ENCODE data around the gene AIM2. TPM values are rescaled to one million over a fixed set of nuclear protein-coding genes. Genes with fewer than 3 reads are reported as not detected.
"Not testable (repeated sequence)": the region's sequence is repeated elsewhere in the genome, so short reads cannot be mapped to it uniquely, and the experiment has no call there.

AIM2 gene
- total RNA-seq, 6 donors from 2014 or later: 0.80 to 5.5 (median 2.7) TPM; not detected in 1

GRCh38 chr1:159058751-159059150, 17.8 kb downstream of the AIM2 start:
- DNase-seq (peak in 1 of 2 donors; percentile 1), ATAC-seq (ENCODE audit: low FRiP score in 2 of 2) (peak in 1 of 2 donors; percentile 26)
- peaks cover 0 to 32% (median 20%) of the 10 kb centered on the region in 4 donors for H3K36me3 ChIP-seq
- no peak for TF ChIP-seq POLR2AphosphoS5 (IDR thresholded peaks at IDR 0.05)
- TF ChIP-seq CTCF (IDR thresholded peaks at IDR 0.05): no peak
- TF ChIP-seq POLR2A (IDR thresholded peaks at IDR 0.05): no peak
- WGBS, 2 donors: 89 to 91% methylated on average over 7 of the region's 7 CpGs
- no peaks in the 10 kb centered on the region for H3K9me3 ChIP-seq
- no peaks in the 10 kb centered on the region for H3K27me3 ChIP-seq
- no peak overlapping the region for H3K4me3 ChIP-seq
- H3K27ac ChIP-seq: no peak overlapping the region
- H3K4me1 ChIP-seq: peaks cover 0 to 10% (median 3%) of the 10 kb centered on the region in 4 donors

- H3K9me3 ChIP-seq: no peaks in the 10 kb centered on the region
- peaks cover 0 to 10% (median 8%) of the 10 kb centered on the region in 4 donors for H3K4me1 ChIP-seq
- no peak for ATAC-seq (ENCODE audit: low FRiP score in 2 of 2)
- no peak for TF ChIP-seq POLR2AphosphoS5 (IDR thresholded peaks at IDR 0.05)
- TF ChIP-seq EP300 (IDR thresholded peaks at IDR 0.05): no peak
- no peak for TF ChIP-seq POLR2A (IDR thresholded peaks at IDR 0.05)
- no peak for TF ChIP-seq CTCF (IDR thresholded peaks at IDR 0.05)
- H3K27ac ChIP-seq: no peak overlapping the region
- H3K27me3 ChIP-seq: no peaks in the 10 kb centered on the region
- DNase-seq: no peak
- 75 to 83% methylated on average over 6 to 7 of the region's 7 CpGs for WGBS, 2 donors
- peaks cover 11 to 58% (median 42%) of the 10 kb centered on the region in 4 donors for H3K36me3 ChIP-seq
- H3K4me3 ChIP-seq: no peak overlapping the region
Measured at GRCh38 chr1:159056069-159056698, 20.4 kb downstream of the AIM2 start.

- Histone ChIP-seq H3K27ac (no peak overlapping the region), H3K4me3 (no peak overlapping the region), H3K36me3 (peaks cover 15 to 68% (median 50%) of the 10 kb centered on the region in 4 donors), H3K4me1 (peaks cover 0 to 10% (median 8%) of the 10 kb centered on the region in 4 donors), H3K27me3 (no peaks in the 10 kb centered on the region), H3K9me3 (no peaks in the 10 kb centered on the region)
- DNase-seq: no peak
- TF ChIP-seq POLR2AphosphoS5 (IDR thresholded peaks at IDR 0.05) (no peak), EP300 (IDR thresholded peaks at IDR 0.05) (no peak)
- 67 to 73% methylated on average over 5 of the region's 5 CpGs for WGBS, 2 donors
- peak in 1 of 2 donors; percentile 10 for ATAC-seq (ENCODE audit: low FRiP score in 2 of 2)
Measured at GRCh38 chr1:159055181-159055641, 21.4 kb downstream of the AIM2 start.

- Histone ChIP-seq H3K9me3 (no peaks in the 10 kb centered on the region), H3K4me3 (no peak overlapping the region), H3K36me3 (peaks cover 20 to 76% (median 51%) of the 10 kb centered on the region in 4 donors), H3K4me1 (peaks cover 0 to 10% (median 8%) of the 10 kb centered on the region in 4 donors), H3K27me3 (no peaks in the 10 kb centered on the region), H3K27ac (no peak overlapping the region)
- peak in 1 of 2 donors; percentile 19 for ATAC-seq (ENCODE audit: low FRiP score in 2 of 2)
- no peak for TF ChIP-seq CTCF (IDR thresholded peaks at IDR 0.05)
- TF ChIP-seq EP300 (IDR thresholded peaks at IDR 0.05): no peak
- no peak for TF ChIP-seq POLR2AphosphoS5 (IDR thresholded peaks at IDR 0.05)
- TF ChIP-seq POLR2A (IDR thresholded peaks at IDR 0.05): no peak
- DNase-seq: no peak
- WGBS, 2 donors: 58 to 62% methylated on average over 2 of the region's 2 CpGs
Measured at GRCh38 chr1:159054427-159054826, 22.1 kb downstream of the AIM2 start.

- Histone ChIP-seq H3K4me1 (peaks cover 0 to 10% (median 8%) of the 10 kb centered on the region in 4 donors), H3K9me3 (no peaks in the 10 kb centered on the region), H3K27me3 (no peaks in the 10 kb centered on the region), H3K36me3 (peaks cover 25 to 93% (median 53%) of the 10 kb centered on the region in 4 donors), H3K4me3 (no peak overlapping the region), H3K27ac (no peak overlapping the region)
- DNase-seq: no peak
- TF ChIP-seq POLR2A (IDR thresholded peaks at IDR 0.05) (no peak), EP300 (IDR thresholded peaks at IDR 0.05) (no peak), POLR2AphosphoS5 (IDR thresholded peaks at IDR 0.05) (no peak), CTCF (IDR thresholded peaks at IDR 0.05) (no peak)
- ATAC-seq (ENCODE audit: low FRiP score in 2 of 2): no peak
- WGBS, 2 donors: 97 to 98% methylated on average over 2 of the region's 2 CpGs
Measured at GRCh38 chr1:159051436-159051835, 25.1 kb downstream of the AIM2 start.

- 44 to 59% methylated on average over 1 of the region's 1 CpG for WGBS, 2 donors
- not testable (repeated sequence) for H3K4me3 ChIP-seq; H3K27me3 ChIP-seq; H3K27ac ChIP-seq; H3K4me1 ChIP-seq; DNase-seq; ATAC-seq (ENCODE audit: low FRiP score in 2 of 2); H3K9me3 ChIP-seq
- peaks cover 20 to 84% (median 32%) of the 10 kb centered on the region in 4 donors for H3K36me3 ChIP-seq
Measured at GRCh38 chr1:159046486-159046885, 30.1 kb downstream of the AIM2 start.

Measured in upper lobe of left lung (tissue), 6 donors.